Epithelial cell of prostate (primary cell): ENCODE measurements around the gene GRM1.
A peak's percentile ranks its signal among the peaks of the same experiment; 100 is the strongest.

Experiments used
- DNase-seq: peaks from one replicate; pipeline ENCODE4 v3.0.0-alpha.2; 2011; ENCODE audit warnings: low read depth, low spot score
- H3K27ac ChIP-seq: fragments of 450-650 bp; 2 replicates; pipeline ENCODE4 v1.5.1; 2017; ENCODE audit warnings: mild to moderate bottlenecking

Gene GRM1

GRCh38 chr6:146305092-146305491 is 276.2 kb downstream of the GRM1 start:
- DNase-seq = no peak

DNA sequence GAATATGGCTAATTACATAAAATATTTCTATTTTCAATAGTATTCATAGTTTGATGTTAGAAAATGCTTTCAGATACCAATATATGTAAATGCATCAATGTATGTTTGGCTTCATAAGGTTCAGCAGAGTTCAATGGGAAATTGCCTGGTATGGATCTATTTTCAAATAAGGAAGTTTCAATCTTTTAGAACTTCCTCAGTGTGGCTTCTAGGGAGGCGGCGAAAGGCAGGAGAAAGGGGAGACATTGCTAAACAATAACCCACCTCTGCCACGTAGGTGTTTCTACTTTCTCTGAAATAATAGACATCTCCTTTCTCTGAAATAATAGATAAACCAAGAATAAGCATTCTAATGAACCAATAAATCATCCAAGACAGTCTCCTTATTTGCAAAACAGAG is 277.1 kb downstream of the GRM1 start:
- no peak for DNase-seq
- H3K27ac ChIP-seq = no peak overlapping the region

More at GRCh38 chr6:146305092-146305491, 276.2 kb downstream of the GRM1 start:
- no peak overlapping the region for H3K27ac ChIP-seq

DNA sequence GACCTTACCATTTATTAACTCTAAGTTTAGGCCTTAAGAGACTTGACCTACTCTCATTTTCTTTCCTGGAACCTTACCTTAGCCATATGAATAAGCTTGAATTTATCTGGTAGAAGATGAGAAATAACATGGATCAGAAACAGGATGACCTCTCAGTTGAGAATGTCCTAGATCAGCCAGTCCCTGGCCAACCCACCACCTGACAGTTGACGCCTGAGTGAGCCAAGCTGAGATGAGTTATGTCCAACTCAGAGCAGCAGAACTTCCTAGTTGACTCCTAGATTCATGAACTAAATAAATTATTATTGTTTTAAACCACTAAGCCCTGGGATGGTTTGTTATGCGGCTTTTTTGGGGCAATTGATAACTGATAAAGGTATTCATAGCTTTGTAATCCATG is 281.8 kb downstream of the GRM1 start:
- H3K27ac ChIP-seq = no peak overlapping the region
- no peak for DNase-seq

DNA sequence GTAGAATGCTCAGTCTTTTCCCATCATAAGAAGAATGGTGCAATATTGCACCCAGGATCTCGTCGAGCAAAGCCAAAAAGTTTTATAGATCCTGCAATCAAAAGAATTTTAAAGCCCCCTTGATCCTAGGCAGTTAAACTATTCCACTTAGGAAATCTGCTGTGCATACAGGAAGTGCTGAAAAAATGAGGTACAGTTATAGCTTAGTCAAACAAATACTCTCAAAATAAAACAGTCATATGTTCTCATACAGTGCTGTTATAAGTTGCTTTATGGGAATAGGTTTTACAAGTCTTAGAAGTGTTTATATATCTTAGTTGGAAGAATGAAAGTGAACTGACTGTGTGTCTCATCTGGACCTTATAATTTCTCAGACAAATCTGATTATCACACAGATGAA is 282.2 kb downstream of the GRM1 start:
- H3K27ac ChIP-seq = no peak overlapping the region
- DNase-seq = no peak

- DNase-seq = peak; percentile 26
- H3K27ac ChIP-seq = no peak overlapping the region
Observed at GRCh38 chr6:146312608-146313007, 283.7 kb downstream of the GRM1 start.

DNA sequence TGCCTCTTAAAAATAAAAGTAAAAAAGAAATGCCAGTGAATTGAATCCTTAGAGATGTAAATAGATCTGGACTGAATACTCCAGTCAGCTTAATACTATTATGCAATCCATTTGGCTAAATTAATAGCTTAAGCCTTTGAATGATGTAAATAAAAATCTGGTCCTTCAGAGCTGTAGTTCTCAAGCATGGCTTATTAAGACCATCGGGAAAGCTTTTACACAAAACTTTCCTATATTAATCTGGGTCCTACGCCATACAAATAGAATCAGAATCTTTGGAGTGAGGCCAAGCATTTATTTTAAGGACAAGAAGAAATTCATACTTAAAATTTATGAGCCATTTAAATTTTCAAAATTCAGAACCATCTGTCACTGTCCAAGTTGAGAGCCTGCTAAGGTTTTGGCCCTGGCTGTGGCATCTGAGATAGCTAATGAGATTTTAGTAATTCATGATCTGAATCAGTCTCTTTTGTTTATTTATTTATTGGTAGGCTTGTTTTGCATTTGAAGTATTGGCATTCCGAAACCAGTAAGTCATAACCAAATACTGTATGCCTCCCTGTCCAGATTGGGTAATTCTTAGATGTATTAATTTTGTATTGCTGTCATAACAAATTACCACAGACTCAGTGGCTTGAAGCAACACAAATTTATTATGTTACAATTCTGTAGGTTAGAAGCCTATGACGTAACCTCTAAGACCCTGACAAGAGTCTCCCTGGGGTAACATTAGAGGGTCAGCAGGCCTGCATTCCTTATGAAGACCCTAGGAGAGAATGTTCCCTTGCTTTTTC is 286.7 kb downstream of the GRM1 start:
- DNase-seq = no peak
- no peak overlapping the region for H3K27ac ChIP-seq

DNA sequence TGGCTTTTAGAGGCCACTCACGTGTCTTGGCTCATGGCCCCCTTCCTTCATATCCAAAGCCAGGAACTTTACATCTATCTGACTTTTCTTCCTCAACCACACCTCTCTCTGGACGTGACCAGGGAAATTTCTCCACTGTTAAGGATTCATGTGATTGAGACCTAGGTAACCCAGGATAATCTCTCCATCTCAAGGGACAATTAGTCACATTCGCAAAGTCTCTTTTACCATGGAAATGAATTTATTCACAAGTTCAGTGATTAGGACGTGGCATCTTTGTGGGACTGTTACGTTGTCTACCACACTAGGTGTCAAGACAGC is 287.3 kb downstream of the GRM1 start:
- DNase-seq = no peak

GRCh38 chr6:146331013-146331412 is 302.2 kb downstream of the GRM1 start:
- H3K27ac ChIP-seq = no peak overlapping the region
- no peak for DNase-seq

More for the DNA sequence above, 287.3 kb downstream of the GRM1 start:
- no peak overlapping the region for H3K27ac ChIP-seq

DNA sequence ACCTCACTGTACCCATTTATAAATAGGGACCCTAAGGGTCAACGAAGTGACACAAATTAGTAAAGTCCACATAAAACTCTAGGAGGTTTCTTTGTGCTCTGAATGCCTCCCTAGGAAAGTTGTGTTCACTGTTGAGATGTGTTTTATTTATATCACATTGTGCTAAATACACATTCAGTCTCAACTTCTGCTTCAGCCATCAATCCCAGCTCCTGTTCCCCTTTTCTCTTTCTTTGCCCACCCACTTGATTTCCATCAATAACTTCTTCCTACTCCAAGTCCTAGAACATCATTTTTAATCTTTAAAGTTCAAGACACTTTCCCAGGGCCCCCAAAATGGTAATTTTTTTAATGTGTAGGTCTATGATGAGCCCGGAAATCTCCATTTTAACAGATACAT is 306.5 kb downstream of the GRM1 start:
- no peak for DNase-seq
- no peak overlapping the region for H3K27ac ChIP-seq

DNA sequence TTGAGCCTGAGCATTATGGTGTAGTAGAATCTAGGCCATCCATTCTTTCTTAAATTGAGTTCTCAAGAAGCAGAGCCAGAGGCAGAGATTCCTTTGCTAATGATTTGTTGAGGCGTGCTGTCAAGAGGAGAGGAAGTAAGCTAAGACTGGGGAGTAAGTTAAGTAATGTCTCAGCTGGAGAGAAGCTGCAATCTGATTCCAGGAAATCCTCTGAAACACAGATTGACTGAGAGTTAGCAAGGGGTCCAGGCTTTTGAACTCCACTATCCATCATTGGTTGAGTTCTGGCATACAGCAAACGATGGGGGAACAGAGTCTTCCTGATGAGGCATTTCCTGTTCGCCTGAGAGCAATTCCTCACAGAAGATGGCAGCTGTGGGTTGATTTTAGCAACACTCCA is 307.3 kb downstream of the GRM1 start:
- no peak for DNase-seq
- no peak overlapping the region for H3K27ac ChIP-seq

DNA sequence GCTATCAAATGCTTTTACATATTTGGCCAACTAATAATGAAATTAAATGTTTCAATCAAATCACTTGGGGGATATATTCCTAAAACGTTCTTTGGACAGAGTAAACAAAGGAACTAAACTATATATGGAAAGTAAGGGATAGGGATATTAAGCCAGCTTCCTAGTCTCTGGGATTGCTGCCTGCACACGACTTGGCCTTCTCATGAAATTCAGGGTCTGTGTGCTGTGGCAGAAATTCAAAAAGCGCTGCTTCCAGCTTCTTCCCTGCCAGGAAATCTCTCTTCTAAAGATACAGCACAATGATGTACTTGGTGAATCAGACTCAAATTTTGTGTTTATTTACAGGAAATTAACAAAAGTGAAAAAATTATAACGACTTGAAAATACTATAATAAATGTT is 308.5 kb downstream of the GRM1 start:
- H3K27ac ChIP-seq = no peak overlapping the region
- DNase-seq = no peak

DNA sequence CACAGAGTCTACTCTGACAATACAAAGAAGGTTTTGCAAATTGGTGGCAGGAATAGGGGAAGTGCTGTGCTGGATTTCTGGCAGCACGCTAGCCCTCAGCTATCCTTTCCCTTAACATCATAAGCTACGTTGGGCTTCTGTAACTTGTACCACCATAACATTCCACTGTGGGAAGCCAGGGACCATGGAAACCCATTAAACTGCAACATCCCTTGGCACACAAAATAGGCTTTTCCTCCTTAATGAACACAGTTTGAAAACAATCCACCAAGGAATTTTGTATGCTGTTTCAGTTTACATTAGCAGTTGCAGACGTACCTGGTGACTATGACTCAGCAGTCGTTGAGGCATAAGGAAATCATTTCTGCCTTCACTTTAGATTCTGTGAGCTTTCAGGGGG is 310.9 kb downstream of the GRM1 start:
- no peak overlapping the region for H3K27ac ChIP-seq
- DNase-seq = peak; percentile 14

DNA sequence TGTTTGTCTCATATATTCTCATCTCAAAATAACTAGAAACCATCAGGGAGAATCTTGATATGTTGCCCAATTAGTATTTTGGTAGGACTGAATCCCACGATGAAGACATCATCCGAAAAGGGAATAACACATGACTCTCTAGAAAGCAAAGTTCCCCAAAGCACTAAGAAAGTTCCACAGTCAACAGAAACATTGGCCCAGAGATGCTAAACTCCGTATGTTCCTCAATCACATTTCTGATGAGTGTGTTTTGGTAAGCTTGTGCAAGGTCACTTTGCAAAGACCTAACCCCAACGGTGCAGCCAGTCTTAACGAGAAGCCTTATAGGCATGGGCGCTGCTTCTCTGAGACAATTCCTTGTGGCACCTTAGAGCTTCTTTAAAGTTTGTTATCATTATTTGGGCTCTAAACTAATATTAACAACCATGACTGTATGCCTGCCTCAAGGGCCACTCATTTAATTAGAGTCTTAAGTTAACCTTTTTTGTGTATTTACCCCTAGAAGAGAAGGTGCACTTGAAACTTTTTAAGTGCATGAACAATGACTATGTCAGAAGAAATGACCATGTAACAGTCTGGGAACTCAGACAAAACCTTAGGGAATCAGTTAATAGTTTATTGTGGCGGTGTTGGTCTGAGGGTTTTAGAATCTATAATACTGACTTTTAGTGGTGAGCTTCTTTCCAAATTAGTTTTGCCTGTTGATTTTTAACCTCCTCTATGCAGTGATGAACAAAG is 312.8 kb downstream of the GRM1 start:
- no peak overlapping the region for H3K27ac ChIP-seq
- DNase-seq = no peak

DNA sequence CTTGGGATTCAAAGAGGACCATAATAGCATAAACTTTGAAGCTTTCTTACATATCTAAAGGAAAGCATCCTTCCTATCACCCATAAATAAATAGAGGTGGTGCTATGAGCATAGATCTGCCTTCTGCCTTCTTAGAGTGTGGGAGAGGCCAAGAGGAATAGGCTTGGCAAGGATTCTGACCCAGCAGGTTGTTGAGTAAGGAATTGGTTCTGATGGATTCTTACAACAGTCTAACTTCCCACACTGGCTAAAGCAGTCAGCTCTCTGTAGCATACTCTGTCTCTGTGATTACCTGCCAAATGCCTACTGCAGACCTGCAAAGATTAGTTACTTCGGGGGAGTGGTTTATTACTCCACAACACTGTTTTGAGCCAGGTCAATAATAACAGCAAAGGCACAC is 316.7 kb downstream of the GRM1 start:
- no peak overlapping the region for H3K27ac ChIP-seq
- DNase-seq = no peak

- no peak overlapping the region for H3K27ac ChIP-seq
- no peak for DNase-seq
Observed at GRCh38 chr6:146347090-146347489, 318.2 kb downstream of the GRM1 start.

GRCh38 chr6:146347690-146348089 is 318.8 kb downstream of the GRM1 start:
- no peak for DNase-seq
- no peak overlapping the region for H3K27ac ChIP-seq

DNA sequence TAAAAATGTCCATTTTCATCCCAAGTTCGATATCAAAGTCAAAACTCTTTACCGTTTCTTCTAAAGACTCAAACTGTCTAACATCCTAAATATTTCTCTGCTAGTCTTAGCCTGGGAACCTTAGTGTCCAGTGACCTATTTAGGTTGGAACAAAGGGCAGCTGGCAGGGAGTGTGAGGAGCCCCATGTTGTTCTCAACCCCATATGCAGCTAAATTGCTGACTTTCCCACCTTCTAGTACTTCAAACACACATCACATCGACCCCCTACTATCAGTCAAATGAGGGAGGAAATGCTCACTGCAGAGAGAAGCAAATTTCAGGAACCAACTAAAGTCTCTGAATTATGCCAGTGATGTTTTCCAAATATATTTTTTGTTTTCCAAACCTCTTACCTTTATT is 322.2 kb downstream of the GRM1 start:
- no peak for DNase-seq
- no peak overlapping the region for H3K27ac ChIP-seq

GRCh38 chr6:146352163-146352562 is 323.3 kb downstream of the GRM1 start:
- DNase-seq = no peak
- no peak overlapping the region for H3K27ac ChIP-seq

DNA sequence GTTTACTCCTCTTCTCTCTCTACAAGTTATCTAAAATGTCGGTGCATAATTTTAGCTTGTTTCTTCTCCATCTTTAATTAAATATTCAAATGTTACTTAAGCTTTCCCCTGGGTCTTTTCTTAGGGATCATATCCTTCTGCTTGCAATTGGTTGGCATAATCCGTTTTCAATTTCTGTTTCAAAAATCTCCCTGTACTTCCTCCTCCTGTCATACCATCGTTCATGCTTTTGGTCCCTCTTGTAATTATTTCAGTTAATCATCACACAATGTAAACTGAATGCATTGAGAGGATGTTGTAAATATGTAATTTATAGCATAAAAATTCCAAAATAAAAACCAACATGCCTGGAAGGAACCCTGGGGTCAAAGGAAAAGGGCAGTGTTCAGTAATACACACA is 325.6 kb downstream of the GRM1 start:
- H3K27ac ChIP-seq = no peak overlapping the region
- no peak for DNase-seq

- DNase-seq = no peak
Observed at GRCh38 chr6:146355521-146356100, 326.7 kb downstream of the GRM1 start.

GRCh38 chr6:146357578-146358430 is 328.9 kb downstream of the GRM1 start:
- DNase-seq = peak; percentile 60
- peak overlapping the region; percentile 69 for H3K27ac ChIP-seq

More at GRCh38 chr6:146355521-146356100, 326.7 kb downstream of the GRM1 start:
- H3K27ac ChIP-seq = no peak overlapping the region
